ENCODE data around the gene CAMK2A.

DNA sequence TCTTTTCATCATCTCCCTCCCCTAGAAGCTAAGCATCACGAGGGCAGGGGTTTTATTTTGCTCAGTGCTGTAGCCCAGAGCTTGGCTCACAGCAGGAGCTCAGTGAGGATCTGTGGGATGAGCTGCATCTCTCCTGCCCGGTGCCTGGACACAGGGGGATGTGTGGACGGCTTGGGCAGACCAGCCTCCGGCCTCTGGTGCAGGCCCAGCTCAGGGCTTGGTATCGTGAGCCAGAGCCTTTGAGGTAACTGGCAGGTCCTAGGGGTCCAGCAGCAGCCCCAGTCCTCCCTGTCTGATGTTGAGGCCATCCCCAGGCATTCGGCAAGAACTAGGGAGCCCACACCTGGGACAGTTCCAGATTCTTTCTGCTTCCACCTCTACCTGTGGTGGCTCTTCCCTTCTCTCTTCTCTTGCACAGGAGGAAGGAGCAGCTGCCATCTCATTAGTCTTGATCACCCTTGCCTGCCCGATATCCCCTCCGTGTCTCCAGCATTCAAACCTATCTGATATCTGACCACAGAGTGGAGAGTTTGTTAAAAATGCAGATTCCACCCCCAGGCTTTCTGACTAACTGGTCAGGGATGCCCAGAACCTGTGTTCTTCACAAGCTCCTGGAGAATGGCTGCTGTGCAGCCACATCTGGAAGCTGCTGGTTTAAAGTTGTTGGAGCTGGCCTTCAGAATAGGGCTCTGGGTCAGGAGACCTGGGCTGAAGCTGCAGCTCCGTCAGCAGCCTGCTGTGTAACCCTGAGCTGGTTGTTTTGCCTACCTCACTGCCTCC, 107.6 kb downstream of the CAMK2A start:
- no peak for TF ChIP-seq POLR2A (IDR thresholded peaks at IDR 0.05)
- TF ChIP-seq CTCF (IDR thresholded peaks at IDR 0.05) = no peak
